IMR-90 (cell line): ENCODE results near the gene IL34. TPM values are rescaled to one million over a fixed set of nuclear protein-coding genes. Genes with fewer than 3 reads are reported as not detected.

Source experiments
- ATAC-seq: fragments of 200-7000 bp; cut with Tn5 transposase; 2 replicates; pipeline ENCODE4 v1.9.1; 2020; ENCODE audit warnings: low read depth, mild to moderate bottlenecking, moderate library complexity
- BruUV-seq: library from RNA; stranded (reverse); fragments of 400-500 nt; replicated peaks from 2 replicates; lab custom pipeline; 2021; lab: Mats Ljungman, UMichigan
- CTCF ChIA-PET: fragments of 300-600 bp; formaldehyde crosslinking; extraction: SDS; loops from one replicate; lab custom pipeline; 2021; ENCODE audit warnings: antibody characterized with exemption; lab: Yijun Ruan, JAX
- POLR2A ChIA-PET: fragments of 300-600 bp; sonication (Branson Sonifier 250); formaldehyde crosslinking; loops from one replicate; lab custom pipeline; 2022; ENCODE audit warnings: antibody characterized with exemption; ENCODE audit not compliant: unreplicated experiment; lab: Charles Lee
- DNase-seq: peaks from one replicate; pipeline ENCODE4 v3.0.0; 2013
- H2AFZ ChIP-seq: replicated peaks from 2 replicates; pipeline ENCODE3; 2013; ENCODE audit warnings: low read length, mild to moderate bottlenecking; ENCODE audit not compliant: poor library complexity
- H2AK5ac ChIP-seq: 2 replicates; pipeline ENCODE4 v1.6.1; 2013; ENCODE audit warnings: low read depth, low read length, inconsistent platforms
- H2AK9ac ChIP-seq: replicated peaks from 2 replicates; pipeline ENCODE3; 2013; ENCODE audit warnings: mild to moderate bottlenecking, low read depth, low read length, moderate library complexity; ENCODE audit not compliant: poor library complexity
- H2BK120ac ChIP-seq: 2 replicates; pipeline ENCODE4 v1.6.1; 2013; ENCODE audit warnings: low read depth, low read length, inconsistent platforms
- H2BK15ac ChIP-seq: 3 replicates; pipeline ENCODE4 v1.6.1; 2013; ENCODE audit warnings: low read depth, low read length, inconsistent platforms
- H2BK20ac ChIP-seq: 2 replicates; pipeline ENCODE4 v1.6.1; 2013; ENCODE audit warnings: low read depth, mild to moderate bottlenecking, inconsistent platforms, low read length, moderate library complexity
- H2BK5ac ChIP-seq: 2 replicates; pipeline ENCODE4 v1.6.1; 2013; ENCODE audit warnings: mild to moderate bottlenecking, low read depth, low read length, inconsistent platforms; ENCODE audit not compliant: poor library complexity, severe bottlenecking
- H3K14ac ChIP-seq: replicated peaks from 2 replicates; pipeline ENCODE4 v1.6.1; 2013; ENCODE audit warnings: low read depth, low read length, inconsistent platforms
- H3K18ac ChIP-seq: 2 replicates; pipeline ENCODE4 v1.6.1; 2013; ENCODE audit warnings: low read depth, low read length, control low read depth
- H3K23ac ChIP-seq: 2 replicates; pipeline ENCODE4 v1.6.1; 2013; ENCODE audit warnings: low read depth, low read length, inconsistent platforms
- H3K27ac ChIP-seq: 2 replicates; pipeline ENCODE4 v1.5.1; 2013; ENCODE audit warnings: mild to moderate bottlenecking, control low read depth, low read length; ENCODE audit not compliant: insufficient read depth
- H3K27me3 ChIP-seq: 2 replicates; pipeline ENCODE4 v1.6.1; 2013; ENCODE audit warnings: low read length; ENCODE audit not compliant: control insufficient read depth, insufficient read depth
- H3K36me3 ChIP-seq: 2 replicates; pipeline ENCODE4 v1.6.1; 2013; ENCODE audit warnings: low read length, mixed read lengths; ENCODE audit not compliant: control insufficient read depth, insufficient read depth
- H3K4ac ChIP-seq: 2 replicates; pipeline ENCODE4 v1.6.1; 2013; ENCODE audit warnings: low read depth, low read length, inconsistent platforms
- H3K4me1 ChIP-seq: 2 replicates; pipeline ENCODE4 v1.6.1; 2013; ENCODE audit warnings: low read length, mixed read lengths; ENCODE audit not compliant: control insufficient read depth, insufficient read depth
- H3K4me2 ChIP-seq: 2 replicates; pipeline ENCODE4 v1.6.1; 2013; ENCODE audit warnings: low read depth, mild to moderate bottlenecking, control low read depth, low read length, moderate library complexity
- H3K4me3 ChIP-seq: 2 replicates; pipeline ENCODE4 v1.5.1; 2013; ENCODE audit warnings: low read depth, mild to moderate bottlenecking, control low read depth, low read length, moderate library complexity; ENCODE audit not compliant: insufficient read depth
- H3K56ac ChIP-seq: 2 replicates; pipeline ENCODE4 v1.6.1; 2013; ENCODE audit warnings: low read length, inconsistent platforms; ENCODE audit not compliant: insufficient read depth; ENCODE audit errors: extremely low read depth
- H3K79me1 ChIP-seq, 2 experiments: 2 replicates each; pipeline ENCODE4 v1.6.1; 2013; ENCODE audit warnings: low read length in 2 of 2, inconsistent platforms in 1 of 2, low read depth in 1 of 2
- H3K9ac ChIP-seq: 2 replicates; pipeline ENCODE4 v1.6.1; 2013; ENCODE audit warnings: low read depth, low read length, control low read depth
- H3K9me1 ChIP-seq: 2 replicates; pipeline ENCODE4 v1.6.1; 2013; ENCODE audit warnings: low read length, inconsistent platforms; ENCODE audit not compliant: insufficient read depth
- H3K9me3 ChIP-seq: 2 replicates; pipeline ENCODE4 v1.6.1; 2013; ENCODE audit warnings: low read length; ENCODE audit not compliant: control insufficient read depth, insufficient read depth
- H4K20me1 ChIP-seq: 2 replicates; pipeline ENCODE4 v1.6.1; 2013; ENCODE audit warnings: low read length, inconsistent platforms; ENCODE audit not compliant: insufficient read depth
- H4K5ac ChIP-seq: 2 replicates; pipeline ENCODE4 v1.6.1; 2013; ENCODE audit warnings: mild to moderate bottlenecking, low read depth, low read length, control low read depth
- H4K8ac ChIP-seq, 2 experiments: 2 replicates each; pipeline ENCODE4 v1.6.1; 2013; ENCODE audit warnings: low read depth in 2 of 2, low read length in 2 of 2, control low read depth in 1 of 2, inconsistent platforms in 1 of 2
- H4K91ac ChIP-seq: 2 replicates; pipeline ENCODE4 v1.6.1; 2013; ENCODE audit warnings: low read depth, low read length, inconsistent platforms; ENCODE audit not compliant: insufficient read depth
- BHLHE40 ChIP-seq: fragments of 150-350 bp; IDR thresholded peaks from 2 replicates; pipeline ENCODE4 v1.6.1; 2016; ENCODE audit warnings: mild to moderate bottlenecking, low read depth, low read length
- CEBPB ChIP-seq: IDR thresholded peaks from 2 replicates; pipeline ENCODE4 v1.6.1; 2012; ENCODE audit warnings: low read depth, low read length, improper control_type of control experiment
- CHD1 ChIP-seq: IDR thresholded peaks from 2 replicates; pipeline ENCODE4 v1.6.1; 2012; ENCODE audit warnings: low read depth, low read length, improper control_type of control experiment
- CTCF ChIP-seq: conservative IDR thresholded peaks from 2 replicates; pipeline ENCODE4 v1.5.1; 2012; ENCODE audit warnings: mild to moderate bottlenecking, low read depth, low read length, improper control_type of control experiment
- ELK1 ChIP-seq: fragments of 150-350 bp; IDR thresholded peaks from 2 replicates; pipeline ENCODE4 v1.6.1; 2016; ENCODE audit warnings: low read depth, mild to moderate bottlenecking, low read length, moderate library complexity, borderline replicate concordance
- FOS ChIP-seq: fragments of 150-350 bp; IDR thresholded peaks from 2 replicates; pipeline ENCODE4 v1.6.1; 2016; ENCODE audit warnings: low read depth, low read length
- MAFK ChIP-seq: IDR thresholded peaks from 2 replicates; pipeline ENCODE4 v1.6.1; 2012; ENCODE audit warnings: low read depth, low read length, improper control_type of control experiment
- MAZ ChIP-seq: IDR thresholded peaks from 2 replicates; pipeline ENCODE4 v1.6.1; 2012; ENCODE audit warnings: low read depth, mild to moderate bottlenecking, low read length, improper control_type of control experiment, moderate library complexity, borderline replicate concordance
- MXI1 ChIP-seq: IDR thresholded peaks from 2 replicates; pipeline ENCODE4 v1.6.1; 2012; ENCODE audit warnings: low read depth, mild to moderate bottlenecking, low read length, moderate library complexity, borderline replicate concordance
- NFE2L2 ChIP-seq: fragments of 150-350 bp; IDR thresholded peaks from 2 replicates; pipeline ENCODE4 v1.6.1; 2016; ENCODE audit warnings: low read depth, mild to moderate bottlenecking, low read length
- POLR2A ChIP-seq: IDR thresholded peaks from 2 replicates; pipeline ENCODE4 v1.6.1; 2012; ENCODE audit warnings: mild to moderate bottlenecking, low read depth, low read length
- RAD21 ChIP-seq: IDR thresholded peaks from 2 replicates; pipeline ENCODE4 v1.6.1; 2012; ENCODE audit warnings: low read length, improper control_type of control experiment
- RCOR1 ChIP-seq: IDR thresholded peaks from 2 replicates; pipeline ENCODE4 v1.6.1; 2012; ENCODE audit warnings: mild to moderate bottlenecking, low read length, improper control_type of control experiment; ENCODE audit not compliant: insufficient replicate concordance
- RFX5 ChIP-seq: IDR thresholded peaks from 2 replicates; pipeline ENCODE4 v1.8.0; 2012; ENCODE audit warnings: low read depth, mild to moderate bottlenecking, low read length, moderate library complexity
- SMC3 ChIP-seq: fragments of 150-350 bp; IDR thresholded peaks from 2 replicates; pipeline ENCODE4 v1.6.1; 2016; ENCODE audit warnings: low read depth, mild to moderate bottlenecking, antibody characterized with exemption, low read length, moderate library complexity
- USF2 ChIP-seq: fragments of 150-350 bp; IDR thresholded peaks from 2 replicates; pipeline ENCODE4 v1.6.1; 2017; ENCODE audit warnings: mild to moderate bottlenecking, antibody characterized with exemption, low read length, low read depth
- WGBS, 2 experiments: methylation state at CpG; one replicate each; pipeline versions ENCODE4 v1.1.5 to v1.1.7; 2013; ENCODE audit warnings: missing lambda C conversion rate in 2 of 2; ENCODE audit not compliant: insufficient read length in 1 of 2; ENCODE audit errors: extremely low coverage in 2 of 2; 5-methylcytosine and 5-hydroxymethylcytosine counted together
- dilution Hi-C: fragments of 300-500 bp; cut with HindIII; formaldehyde crosslinking; loops from one replicate; pipeline ENCODE4 v1.14.3; 2018; ENCODE audit warnings: low sequenced_read_pairs; ENCODE audit not compliant: unreplicated experiment
- in situ Hi-C: fragments of 300-500 bp; cut with MboI; formaldehyde crosslinking; loops from 3 replicates; pipeline ENCODE4 v1.14.3; 2019; ENCODE audit warnings: low sequenced_read_pairs, inconsistent platforms, mixed read lengths
- intact Hi-C: fragments of 100-400 bp; cut with micrococcal nuclease; formaldehyde crosslinking; loops from 2 replicates; pipeline ENCODE4 v1.10.0; 2022
- polyA plus RNA-seq, 3 experiments: library from polyadenylated mRNA; depleted of rRNA; stranded (reverse); fragments of >200 nt; gene quantifications; 2 replicates each; pipeline ENCODE4 v1.2.3, GENCODE V29; 2012; ENCODE audit warnings: low replicate concordance in 1 of 3
- total RNA-seq: library from RNA; depleted of rRNA; stranded (reverse); fragments of >200 nt; gene quantifications from 2 replicates; pipeline ENCODE4 v1.2.3, GENCODE V29; 2012

IL34 gene
- total and polyA plus RNA-seq, 2 of the 4 experiments (the other 2 are of a cell fraction): 1.3 to 2.5 TPM

GRCh38 chr16:70650216-70650615, 3.9 kb downstream of the IL34 start:
- H3K27me3 ChIP-seq: 0 out of 2 replicates have a peak, but pooled peaks cover under 1% of the 10 kb centered on the region
- intact Hi-C loops: loop anchor here (5.0 kb wide), 2 partner anchors 78 to 268 kb away; no protein-coding TSS in a partner anchor
- no peak overlapping the region for H3K4me2 ChIP-seq
- no peak overlapping the region for H4K91ac ChIP-seq
- H2BK15ac ChIP-seq: no peak overlapping the region
- dilution Hi-C loops: no loop called here
- H3K14ac ChIP-seq: no peak overlapping the region
- no peak overlapping the region for H3K18ac ChIP-seq
- ChIA-PET CTCF (no interaction called here), POLR2A (no interaction called here)
- H3K4ac ChIP-seq: no peak overlapping the region
- no peak overlapping the region for H3K27ac ChIP-seq
- H2AK9ac ChIP-seq: no peak overlapping the region
- no TSS peak for BruUV-seq
- H3K56ac ChIP-seq: no peak overlapping the region
- TF ChIP-seq NFE2L2 (no peak), CHD1 (no peak), RCOR1 (no peak), POLR2A (no peak), ELK1 (no peak), MAZ (no peak), FOS (no peak), RFX5 (no peak), CTCF (no peak), BHLHE40 (no peak), CEBPB (no peak), MAFK (no peak), SMC3 (no peak), RAD21 (no peak), MXI1 (no peak), USF2 (no peak)
- H3K79me1 ChIP-seq: no peaks in the 10 kb centered on the region
- H2BK5ac ChIP-seq: no peak overlapping the region
- H3K36me3 ChIP-seq: no peaks in the 10 kb centered on the region
- H3K4me1 ChIP-seq: peaks cover 3% of the 10 kb centered on the region
- no peaks in the 10 kb centered on the region for H3K9me3 ChIP-seq
- in situ Hi-C loops: loop anchor here (5.0 kb wide), 2 partner anchors 78 to 118 kb away; no protein-coding TSS in a partner anchor
- no peak for DNase-seq
- 95% methylated on average over 2 of the region's 4 CpGs; no CpG with 5 or more reads in 1 of the 2 experiments for WGBS, 2 experiments
- no peaks in the 10 kb centered on the region; the same call in 1 of the 2 replicates for H3K9me1 ChIP-seq
- no peak overlapping the region for H2BK120ac ChIP-seq
- no peak overlapping the region for H4K8ac ChIP-seq
- no peak overlapping the region for H3K4me3 ChIP-seq
- H4K20me1 ChIP-seq: no peaks in the 10 kb centered on the region
- H2AK5ac ChIP-seq: peak overlapping the region; percentile 23; the same call in 1 of the 2 replicates
- H2AFZ ChIP-seq: no peak overlapping the region
- H2BK20ac ChIP-seq: no peak overlapping the region
- no peak for ATAC-seq
- no peak overlapping the region for H4K5ac ChIP-seq
- no peak overlapping the region for H3K23ac ChIP-seq
- no peak overlapping the region for H3K9ac ChIP-seq
